NCI-H2196 (cell line): ENCODE measurements around the gene CA4.

Experiments
- DNase-seq: peaks from one replicate; lab custom pipeline; 2025; ENCODE audit not compliant: unreplicated experiment; lab: John Stamatoyannopoulos, UW

The CA4 gene

GRCh38 chr17:60154616-60155426, 5.0 kb downstream of the CA4 start:
- peak; percentile 61 for DNase-seq

DNA sequence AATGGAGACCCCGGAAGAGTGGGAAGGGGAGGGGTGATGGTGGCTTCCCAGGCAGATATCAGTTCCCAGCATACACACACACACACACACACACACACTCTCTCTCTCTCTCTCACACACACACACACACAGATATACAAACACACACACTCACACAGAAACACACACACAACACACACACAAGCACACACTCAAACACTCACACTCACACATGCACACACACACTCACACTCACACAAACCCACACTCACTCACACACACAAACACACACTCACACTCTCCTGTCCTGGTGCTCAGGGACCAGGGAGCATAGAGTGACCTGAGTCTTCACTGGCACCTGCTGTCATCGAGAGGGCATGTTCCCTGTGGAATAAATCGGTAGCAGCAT, 5.6 kb downstream of the CA4 start:
- DNase-seq: no peak

DNA sequence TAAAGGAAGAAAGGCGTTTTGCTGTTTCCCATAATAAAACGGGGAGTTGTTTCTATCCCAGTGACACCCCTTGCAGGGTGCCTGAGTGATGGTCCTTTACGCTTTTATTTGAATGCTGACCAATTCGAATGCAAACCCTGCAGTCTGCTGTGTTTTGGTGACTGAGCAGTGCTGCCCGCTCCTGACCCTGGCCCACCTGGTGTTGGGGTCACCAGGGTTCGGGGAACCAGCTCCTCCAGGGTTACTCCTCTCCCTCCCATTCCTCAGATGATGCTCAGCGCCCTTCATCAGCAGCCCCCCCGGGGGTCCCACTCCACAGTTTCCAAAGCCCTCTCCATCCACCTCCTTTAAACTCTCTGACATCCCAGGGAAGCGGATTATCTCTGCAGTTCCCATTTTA, 6.0 kb downstream of the CA4 start:
- no peak for DNase-seq

DNA sequence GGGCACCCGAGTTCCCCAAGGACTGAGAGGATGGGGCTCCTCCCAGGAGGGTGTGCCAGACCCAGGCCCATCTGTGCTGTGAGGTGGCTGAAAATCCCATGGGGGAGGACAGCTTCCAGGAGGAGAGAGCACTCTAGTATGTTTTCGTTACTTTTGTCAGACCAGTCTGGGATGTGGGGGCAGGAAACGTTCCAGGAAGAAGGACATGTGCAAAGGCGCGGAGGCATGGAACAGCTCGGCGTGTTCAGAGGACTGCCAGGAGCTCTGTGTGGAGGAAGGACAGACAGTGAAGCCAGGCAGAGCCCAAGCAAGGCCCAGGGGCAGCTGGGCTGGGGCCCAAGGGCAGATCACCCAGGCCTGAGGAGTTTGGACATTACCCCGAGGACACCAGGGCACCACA, 7.0 kb downstream of the CA4 start:
- DNase-seq: no peak

DNA sequence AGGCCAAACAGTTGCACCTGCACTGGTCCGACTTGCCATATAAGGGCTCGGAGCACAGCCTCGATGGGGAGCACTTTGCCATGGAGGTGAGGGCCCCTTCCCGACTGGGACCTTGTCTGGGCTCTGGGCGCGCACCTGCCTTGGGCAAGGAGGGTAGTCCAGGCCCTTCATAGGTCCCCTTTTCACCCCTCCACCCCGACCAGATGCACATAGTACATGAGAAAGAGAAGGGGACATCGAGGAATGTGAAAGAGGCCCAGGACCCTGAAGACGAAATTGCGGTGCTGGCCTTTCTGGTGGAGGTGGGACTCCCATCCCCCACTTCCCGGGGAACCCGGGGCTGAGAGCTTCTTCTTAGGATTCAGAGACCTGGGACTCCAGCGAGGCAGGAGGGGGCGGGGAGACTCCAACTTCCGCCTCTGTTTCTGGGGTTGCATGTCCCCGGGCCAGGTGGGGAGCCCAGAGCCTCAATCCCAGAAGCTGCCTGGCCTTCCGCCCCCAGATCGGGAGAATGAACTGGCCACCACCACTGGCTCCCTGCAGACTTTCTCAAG, 7.8 kb downstream of the CA4 start:
- DNase-seq: no peak

DNA sequence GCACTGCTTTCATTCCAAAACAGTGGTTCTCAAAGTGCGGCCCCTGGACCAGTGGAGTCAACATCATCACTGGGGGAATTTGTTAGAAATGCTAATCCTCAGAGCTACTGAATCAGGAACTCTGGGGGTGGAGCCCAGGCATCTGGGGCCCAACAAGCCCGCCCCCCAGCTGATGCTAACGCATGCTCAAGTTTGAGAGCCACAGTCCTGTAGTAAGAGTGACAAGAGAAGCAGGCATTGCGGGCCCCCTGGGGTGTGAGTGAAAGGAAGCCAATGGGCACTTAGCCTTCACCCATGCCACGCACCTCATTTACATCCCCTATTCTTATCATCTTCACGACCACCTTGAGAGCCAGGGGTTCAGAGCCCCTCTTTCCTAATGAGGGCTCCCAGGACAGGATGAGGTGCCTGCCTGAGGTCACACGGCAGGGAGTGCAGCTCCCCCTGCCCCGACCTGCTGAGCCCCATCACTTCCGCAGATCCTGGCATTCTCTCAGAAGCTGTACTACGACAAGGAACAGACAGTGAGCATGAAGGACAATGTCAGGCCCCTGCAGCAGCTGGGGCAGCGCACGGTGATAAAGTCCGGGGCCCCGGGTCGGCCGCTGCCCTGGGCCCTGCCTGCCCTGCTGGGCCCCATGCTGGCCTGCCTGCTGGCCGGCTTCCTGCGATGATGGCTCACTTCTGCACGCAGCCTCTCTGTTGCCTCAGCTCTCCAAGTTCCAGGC, 9.1 kb downstream of the CA4 start:
- DNase-seq: no peak

GRCh38 chr17:60159479-60159866, 9.7 kb downstream of the CA4 start:
- no peak for DNase-seq

DNA sequence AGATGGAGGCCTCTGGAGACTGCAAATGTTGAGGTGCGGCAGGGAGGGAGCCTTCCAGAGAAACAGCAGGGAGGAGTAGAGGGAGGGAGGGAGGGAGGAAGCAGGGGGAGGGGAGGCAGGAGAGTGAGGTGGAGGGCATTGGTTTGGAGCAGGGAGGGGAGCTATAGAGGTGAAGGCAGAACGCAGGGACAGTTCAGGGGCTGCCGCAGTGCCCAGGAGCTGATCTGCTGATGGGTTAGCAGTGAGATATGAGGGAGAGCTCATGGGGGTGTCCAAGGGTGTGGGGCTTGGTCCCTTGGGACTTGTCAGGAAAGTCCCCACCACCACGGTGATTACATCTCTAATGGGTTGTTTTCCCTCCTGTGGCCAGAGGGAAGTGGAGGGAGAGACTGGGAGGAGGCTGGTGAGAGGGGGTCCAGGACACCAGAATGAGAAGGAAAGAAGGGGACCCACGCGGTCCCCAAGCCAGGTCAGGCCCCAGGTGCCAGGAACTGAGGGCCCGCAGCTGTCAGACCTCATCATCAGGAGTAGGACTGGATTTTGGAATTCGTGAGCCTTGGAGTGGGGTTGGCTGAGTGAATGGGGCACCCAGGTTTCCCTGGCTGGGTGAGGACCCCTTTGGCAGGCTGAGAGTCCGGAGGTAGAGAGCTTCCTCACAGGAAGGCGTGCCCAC, 11.2 kb downstream of the CA4 start:
- no peak for DNase-seq

- DNase-seq: peak; percentile 56
Observed at GRCh38 chr17:60161598-60162330, 12.0 kb downstream of the CA4 start.

- DNase-seq: no peak
Observed at GRCh38 chr17:60163108-60163784, 13.5 kb downstream of the CA4 start.

DNA sequence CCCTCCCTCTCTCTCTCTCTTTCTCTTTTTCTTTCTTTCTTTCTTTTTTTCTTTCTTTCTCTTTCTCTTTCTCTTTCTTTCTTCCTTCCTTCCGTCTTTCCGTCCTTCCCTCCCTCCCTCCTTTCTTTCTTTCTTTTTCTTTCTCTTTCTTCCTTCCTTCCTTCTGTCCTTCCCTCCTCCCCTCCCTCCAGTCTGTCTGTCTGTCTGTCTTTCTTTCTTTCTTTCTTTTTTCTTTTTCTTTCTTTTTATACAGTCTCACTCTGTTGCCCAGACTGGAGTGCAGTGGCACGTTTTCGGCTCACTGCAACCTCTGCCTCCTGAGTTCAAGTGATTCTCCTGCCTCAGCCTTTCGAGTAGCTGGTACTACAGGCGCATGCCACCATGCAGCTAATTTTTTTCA, 14.4 kb downstream of the CA4 start:
- DNase-seq: no peak

DNA sequence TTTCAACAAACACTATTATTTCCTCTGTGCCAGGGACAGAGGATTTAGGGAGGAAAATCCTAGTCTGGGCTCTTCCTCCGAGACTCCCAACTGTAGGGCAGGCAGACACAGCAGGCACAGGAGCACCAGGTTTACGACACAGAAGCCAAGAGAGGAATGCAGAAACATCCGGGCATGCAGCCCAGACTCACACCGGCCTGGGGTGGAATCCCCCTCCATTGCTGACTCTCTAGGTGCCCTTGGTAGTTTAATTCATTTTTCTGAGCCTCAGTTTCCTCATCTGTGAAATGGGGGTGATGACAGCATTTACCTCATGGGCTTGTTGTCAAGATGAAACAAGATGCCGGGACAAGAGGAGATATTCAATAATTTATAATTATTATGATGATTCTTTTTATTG, 14.9 kb downstream of the CA4 start:
- no peak for DNase-seq

DNA sequence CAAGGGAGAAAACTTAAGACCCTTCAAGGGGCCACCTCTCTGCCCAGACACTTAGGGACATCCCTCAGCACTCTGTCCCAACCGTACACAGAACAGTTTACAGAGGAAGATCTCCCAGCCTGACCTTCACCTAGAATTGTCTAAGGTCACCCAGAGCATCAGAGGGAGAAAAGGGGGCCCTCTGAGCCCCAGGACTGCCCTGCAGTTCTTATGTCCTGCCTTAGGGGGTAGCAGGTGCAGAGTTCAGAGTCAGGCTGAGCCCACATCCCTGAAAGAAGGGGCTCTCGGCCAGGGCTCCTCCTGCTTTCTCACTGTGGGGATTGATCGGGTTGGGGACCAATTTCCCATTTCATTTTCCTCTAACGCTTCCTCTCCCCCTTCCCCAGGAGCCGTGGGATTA, 15.4 kb downstream of the CA4 start:
- no peak for DNase-seq

DNA sequence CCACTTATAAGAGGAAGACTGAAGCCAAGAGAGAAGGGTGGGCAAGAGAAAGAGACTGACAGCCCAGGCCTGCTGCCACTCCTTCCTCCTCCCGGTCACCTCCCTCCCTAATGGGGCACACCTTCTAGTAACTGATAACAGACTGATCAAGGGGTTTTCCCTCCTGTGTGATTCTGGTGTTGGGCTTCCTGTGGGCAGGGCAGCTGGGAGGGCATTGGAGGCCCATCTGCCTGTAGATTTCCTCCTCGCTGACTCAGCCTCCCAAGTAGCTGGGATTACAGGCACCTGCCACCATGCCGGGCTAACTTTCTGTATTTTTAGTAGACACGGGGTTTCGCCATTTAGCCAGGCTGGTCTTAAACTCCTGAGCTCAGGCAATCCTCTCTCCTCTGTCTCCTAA, 16.2 kb downstream of the CA4 start:
- DNase-seq: no peak

GRCh38 chr17:60167065-60167741, 17.4 kb downstream of the CA4 start:
- DNase-seq: peak; percentile 67

- no peak for DNase-seq
Observed at GRCh38 chr17:60168654-60169053, 18.9 kb downstream of the CA4 start.

DNA sequence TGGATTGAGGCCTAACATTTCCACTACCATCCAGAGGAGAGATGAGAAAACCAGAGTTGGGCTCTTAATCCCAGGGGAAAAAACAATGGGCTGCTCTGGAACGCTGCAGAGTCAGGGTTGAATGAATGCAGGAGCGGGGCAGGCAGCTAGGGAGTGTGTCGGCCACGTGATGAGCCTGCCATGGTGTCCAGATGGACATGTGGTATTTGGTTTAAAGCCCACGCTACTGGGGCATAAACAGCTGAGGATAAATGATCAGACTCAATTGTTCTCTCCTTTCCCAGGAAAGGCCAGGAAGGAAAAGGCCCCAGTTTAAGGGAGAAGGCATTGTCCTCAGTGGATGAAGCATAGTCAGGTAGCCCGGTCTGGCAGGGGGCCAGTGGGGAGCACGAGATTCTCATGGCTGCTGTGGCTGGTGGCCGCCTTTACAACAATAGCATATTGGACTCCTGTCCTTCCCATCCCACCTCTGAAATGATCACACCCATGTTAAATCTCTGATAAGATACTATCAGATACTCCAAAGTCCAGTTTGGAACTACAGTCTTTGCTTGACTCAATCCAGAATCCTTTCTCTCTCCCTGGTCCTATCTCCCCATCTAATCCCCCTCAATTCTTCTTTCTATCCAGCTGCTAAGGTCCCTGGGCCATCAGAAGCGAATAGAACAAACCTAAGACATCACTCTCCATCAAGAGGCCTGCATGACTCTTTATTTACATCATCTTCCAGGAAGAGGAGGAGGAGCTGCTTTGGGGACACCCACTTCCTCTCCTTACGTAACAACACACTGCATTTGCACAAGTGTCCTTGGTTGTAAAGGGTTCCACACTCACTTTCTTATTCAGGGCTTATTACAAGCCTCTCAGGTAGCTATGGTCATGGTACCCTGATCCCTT, 20.4 kb downstream of the CA4 start:
- no peak for DNase-seq

DNA sequence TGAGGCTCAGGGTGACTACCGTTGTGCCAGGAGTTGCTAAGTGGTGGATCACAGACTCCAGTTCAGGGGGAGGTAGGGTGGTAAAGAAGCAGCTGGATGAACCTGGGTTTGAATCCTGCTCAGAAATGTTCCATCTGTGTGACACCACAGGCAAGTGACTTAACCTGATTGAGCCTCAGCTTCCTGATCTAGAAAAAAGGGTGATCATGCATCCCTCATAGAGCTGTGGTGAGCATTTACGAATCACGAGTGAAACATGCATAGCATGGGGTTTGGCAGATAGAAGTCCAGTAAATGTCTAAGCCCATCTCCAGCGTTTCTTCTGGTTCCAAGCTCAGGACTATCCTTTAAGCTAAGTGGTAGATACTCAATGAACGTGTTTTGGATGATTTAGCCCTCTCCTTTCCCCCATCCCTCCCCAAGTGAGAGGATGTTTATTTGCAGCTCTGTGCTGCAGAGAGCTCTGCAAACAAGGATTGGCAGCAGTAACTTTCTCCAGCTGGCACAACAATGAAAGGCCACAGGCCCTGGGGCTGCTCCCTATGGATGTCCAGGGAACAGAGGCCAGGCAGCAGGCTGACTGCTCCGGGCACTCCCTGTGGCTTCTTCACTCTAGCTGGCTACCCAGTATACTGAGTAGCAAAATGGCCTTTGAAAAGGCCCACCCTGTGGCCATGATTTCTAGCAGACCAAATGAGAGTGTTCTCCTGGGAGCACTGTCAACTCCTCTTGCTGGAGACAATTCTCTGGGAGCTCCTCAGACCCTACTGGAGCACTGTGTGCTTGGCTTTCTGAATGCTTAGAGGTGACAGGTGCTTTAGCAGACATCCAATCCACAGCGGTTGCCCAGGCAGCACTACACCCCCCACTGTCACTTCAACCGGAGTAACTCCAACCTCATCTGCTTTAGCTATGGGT, 21.3 kb downstream of the CA4 start:
- DNase-seq: peak; percentile 70
